ENCODE data around the gene CSTB.

DNA sequence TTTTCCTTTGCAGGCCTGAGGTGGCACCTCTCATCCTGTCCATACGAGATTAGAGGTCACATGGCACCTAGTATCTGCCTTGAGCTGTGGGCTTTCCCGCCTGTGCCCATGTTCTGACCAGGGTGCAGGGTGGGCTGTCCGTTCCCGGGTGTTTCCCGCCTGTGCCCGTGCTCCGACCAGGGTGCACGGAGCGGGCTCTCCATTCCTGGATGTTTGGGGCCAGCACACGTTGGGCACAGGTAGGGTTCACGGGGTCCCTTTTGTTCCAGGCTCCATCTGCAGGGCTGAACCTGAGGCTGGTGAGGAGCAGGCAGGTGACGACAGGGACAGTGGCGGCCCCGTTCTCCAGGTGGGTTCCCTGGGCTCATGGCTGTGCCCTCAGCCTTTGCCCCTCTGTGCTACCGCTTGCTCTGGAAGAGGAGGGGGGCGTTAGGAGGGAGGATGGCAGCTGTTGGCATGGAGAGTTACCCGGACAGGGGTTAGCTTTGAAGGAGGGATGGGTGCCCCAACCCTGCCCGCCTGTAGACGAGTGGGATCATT is 23.3 kb upstream of the CSTB start:
- TF ChIP-seq, protein P1, sequence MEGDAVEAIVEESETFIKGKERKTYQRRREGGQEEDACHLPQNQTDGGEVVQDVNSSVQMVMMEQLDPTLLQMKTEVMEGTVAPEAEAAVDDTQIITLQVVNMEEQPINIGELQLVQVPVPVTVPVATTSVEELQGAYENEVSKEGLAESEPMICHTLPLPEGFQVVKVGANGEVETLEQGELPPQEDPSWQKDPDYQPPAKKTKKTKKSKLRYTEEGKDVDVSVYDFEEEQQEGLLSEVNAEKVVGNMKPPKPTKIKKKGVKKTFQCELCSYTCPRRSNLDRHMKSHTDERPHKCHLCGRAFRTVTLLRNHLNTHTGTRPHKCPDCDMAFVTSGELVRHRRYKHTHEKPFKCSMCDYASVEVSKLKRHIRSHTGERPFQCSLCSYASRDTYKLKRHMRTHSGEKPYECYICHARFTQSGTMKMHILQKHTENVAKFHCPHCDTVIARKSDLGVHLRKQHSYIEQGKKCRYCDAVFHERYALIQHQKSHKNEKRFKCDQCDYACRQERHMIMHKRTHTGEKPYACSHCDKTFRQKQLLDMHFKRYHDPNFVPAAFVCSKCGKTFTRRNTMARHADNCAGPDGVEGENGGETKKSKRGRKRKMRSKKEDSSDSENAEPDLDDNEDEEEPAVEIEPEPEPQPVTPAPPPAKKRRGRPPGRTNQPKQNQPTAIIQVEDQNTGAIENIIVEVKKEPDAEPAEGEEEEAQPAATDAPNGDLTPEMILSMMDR (IDR thresholded peaks at IDR 0.05), result no peak
- TF ChIP-seq, protein P2, sequence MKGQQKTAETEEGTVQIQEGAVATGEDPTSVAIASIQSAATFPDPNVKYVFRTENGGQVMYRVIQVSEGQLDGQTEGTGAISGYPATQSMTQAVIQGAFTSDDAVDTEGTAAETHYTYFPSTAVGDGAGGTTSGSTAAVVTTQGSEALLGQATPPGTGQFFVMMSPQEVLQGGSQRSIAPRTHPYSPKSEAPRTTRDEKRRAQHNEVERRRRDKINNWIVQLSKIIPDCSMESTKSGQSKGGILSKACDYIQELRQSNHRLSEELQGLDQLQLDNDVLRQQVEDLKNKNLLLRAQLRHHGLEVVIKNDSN (CRISPR knock-in tag; IDR thresholded peaks at IDR 0.05), result no peak
- TF ChIP-seq GABPB1 (CRISPR knock-in tag; IDR thresholded peaks at IDR 0.05), result no peak

Data from WTC11 (cell line).